Astrocyte of the cerebellum (primary cell): Measurements from ENCODE around the gene FAM131C.
A peak's percentile ranks its signal among the peaks of the same experiment; 100 is the strongest.

Source experiments
- DNase-seq: peaks from one replicate; pipeline ENCODE4 v3.0.0-alpha.2; 2011; ENCODE audit warnings: low read depth
- H3K4me3 ChIP-seq: 2 replicates; pipeline ENCODE4 v1.5.1; 2011; ENCODE audit warnings: mild to moderate bottlenecking, low read depth, low read length, moderate library complexity
- CTCF ChIP-seq: IDR thresholded peaks from 2 replicates; pipeline ENCODE4 v1.5.1; 2012; ENCODE audit warnings: low read length, low read depth, moderate library complexity, mild to moderate bottlenecking; ENCODE audit errors: missing control alignments
- in situ Hi-C: cut with HindIII; loops from 2 replicates; pipeline ENCODE4 v1.10.0; 2017; ENCODE audit warnings: low sequenced_read_pairs

FAM131C gene

GRCh38 chr1:16009030-16009460, 64.4 kb downstream of the FAM131C start:
- peak; percentile 64 for DNase-seq
- in situ Hi-C loops, result no loop called here
- H3K4me3 ChIP-seq, result no peak overlapping the region
- peak; percentile 94 for TF ChIP-seq CTCF
